Liver (tissue), 9 donors: Measurements from ENCODE around the gene NIPAL3. TPM values are rescaled to one million over a fixed set of nuclear protein-coding genes. Genes with fewer than 3 reads are reported as not detected.

Source experiments
- DNase-seq: peaks from one replicate; pipeline ENCODE4 v3.0.0-alpha.2; 2017; ENCODE audit warnings: low spot score
- H3K27ac ChIP-seq, 2 donors: one replicate each; pipeline ENCODE4 v1.7.0; 2013; ENCODE audit warnings: inconsistent platforms in 2 of 2, low read length in 2 of 2, control low read depth in 1 of 2, low read depth in 1 of 2, mild to moderate bottlenecking in 1 of 2
- H3K27me3 ChIP-seq, 4 donors: one replicate each; pipeline versions ENCODE4 v1.6.1 to v1.7.0; 2013; ENCODE audit warnings: low read length in 3 of 4, inconsistent platforms in 1 of 4, mild to moderate bottlenecking in 1 of 4, moderate library complexity in 1 of 4; ENCODE audit not compliant: control insufficient read depth in 4 of 4, insufficient read depth in 4 of 4
- H3K36me3 ChIP-seq, 4 donors: one replicate each; pipeline versions ENCODE4 v1.6.1 to v1.7.0; 2013; ENCODE audit warnings: low read length in 3 of 4, mild to moderate bottlenecking in 3 of 4, low read depth in 1 of 4, moderate library complexity in 1 of 4; ENCODE audit not compliant: control insufficient read depth in 4 of 4, insufficient read depth in 3 of 4
- H3K4me1 ChIP-seq, 4 donors: one replicate each; pipeline versions ENCODE4 v1.6.1 to v1.7.0; 2013; ENCODE audit warnings: low read length in 3 of 4, mild to moderate bottlenecking in 3 of 4, moderate library complexity in 1 of 4; ENCODE audit not compliant: control insufficient read depth in 4 of 4, insufficient read depth in 4 of 4
- H3K4me3 ChIP-seq, 3 donors: one replicate each; pipeline versions ENCODE4 v1.6.1 to v1.7.0; 2013; ENCODE audit warnings: low read length in 3 of 3, control low read depth in 1 of 3, low read depth in 1 of 3, mild to moderate bottlenecking in 1 of 3
- H3K9ac ChIP-seq, 2 donors: one replicate each; pipeline ENCODE4 v1.7.0; 2013; ENCODE audit warnings: low read length in 2 of 2, mild to moderate bottlenecking in 2 of 2, moderate library complexity in 2 of 2, control low read depth in 1 of 2, low read depth in 1 of 2
- H3K9me3 ChIP-seq, 4 donors: one replicate each; pipeline versions ENCODE4 v1.6.1 to v1.7.0; 2013; ENCODE audit warnings: low read length in 3 of 4; ENCODE audit not compliant: control insufficient read depth in 4 of 4
- EGR1 ChIP-seq, 2 donors: IDR thresholded peaks; 2 replicates each; pipeline ENCODE4 v1.6.1; 2016 to 2018; ENCODE audit warnings: antibody characterized with exemption in 2 of 2, low read depth in 2 of 2
- FOXA1 ChIP-seq: IDR thresholded peaks from 2 replicates; pipeline ENCODE4 v1.6.1; 2016; ENCODE audit warnings: antibody characterized with exemption
- FOXA2 ChIP-seq: IDR thresholded peaks from 2 replicates; pipeline ENCODE4 v1.6.1; 2016; ENCODE audit warnings: antibody characterized with exemption
- GABPA ChIP-seq, 2 donors: IDR thresholded peaks in 1 of 2; conservative IDR thresholded peaks in 1 of 2; 2 replicates each; pipeline ENCODE4 v1.6.1; 2016; ENCODE audit warnings: antibody characterized with exemption in 2 of 2, mild to moderate bottlenecking in 1 of 2, moderate library complexity in 1 of 2
- HNF4A ChIP-seq, 2 donors: conservative IDR thresholded peaks; 2 replicates each; pipeline ENCODE4 v1.6.1; 2016; ENCODE audit warnings: antibody characterized with exemption in 2 of 2, mild to moderate bottlenecking in 2 of 2
- HNF4G ChIP-seq: IDR thresholded peaks from 2 replicates; pipeline ENCODE4 v1.6.1; 2016; ENCODE audit warnings: antibody characterized with exemption
- NR2F2 ChIP-seq: IDR thresholded peaks from 2 replicates; pipeline ENCODE4 v1.6.1; 2016; ENCODE audit warnings: antibody characterized with exemption
- RXRA ChIP-seq, 2 donors: IDR thresholded peaks; 2 replicates each; pipeline ENCODE4 v1.6.1; 2017 to 2018; ENCODE audit warnings: antibody characterized with exemption in 2 of 2, mild to moderate bottlenecking in 1 of 2
- YY1 ChIP-seq: IDR thresholded peaks from 2 replicates; pipeline ENCODE4 v1.6.1; 2016; ENCODE audit warnings: antibody characterized with exemption, mild to moderate bottlenecking
- WGBS: extraction: QIAGEN DNeasy Blood & Tissue Kit; methylation state at CpG from one replicate; pipeline ENCODE4 v1.1.7; 2013; 5-methylcytosine and 5-hydroxymethylcytosine counted together
- polyA plus RNA-seq, 2 donors: library from polyadenylated mRNA; stranded (reverse) in 1 of 2; unstranded in 1 of 2; fragments of 200-250 nt in 1 of 2; fragments of >200 nt in 1 of 2; fragmentation: Nextera tagmentation in 1 of 2; extraction: Ambion mirVana in 1 of 2; gene quantifications; one replicate each; pipeline versions ENCODE4 v1.2.1 to v1.2.3, GENCODE V29; 2013 to 2015
- total RNA-seq, 2 donors: library from RNA; depleted of rRNA; stranded (reverse); fragments of >200 nt; gene quantifications; one replicate each; pipeline ENCODE4 v1.2.3, GENCODE V29; 2014
- TF ChIP-seq, protein P1 (sequence below): IDR thresholded peaks from 2 replicates; pipeline ENCODE4 v1.6.1; 2016; ENCODE audit warnings: antibody characterized with exemption
- TF ChIP-seq, protein P2 (sequence below): IDR thresholded peaks from 2 replicates; pipeline ENCODE4 v1.6.1; 2016; ENCODE audit warnings: antibody characterized with exemption, mild to moderate bottlenecking
- TF ChIP-seq, protein P3 (sequence below): fragments of 150-350 bp; IDR thresholded peaks from 2 replicates; pipeline ENCODE4 v1.5.1; 2017; ENCODE audit warnings: improper control_type of control experiment, low read depth, low read length; ENCODE audit not compliant: missing input control
- TF ChIP-seq, protein P4 (sequence below): IDR thresholded peaks from 2 replicates; pipeline ENCODE4 v1.6.1; 2016; ENCODE audit warnings: antibody characterized with exemption
- TF ChIP-seq, protein P5 (sequence below): IDR thresholded peaks from 2 replicates; pipeline ENCODE4 v1.6.1; 2016; ENCODE audit warnings: antibody characterized with exemption
- donor health status: healthy.
- donor health status: healthy.
- donor health status: healthy.
- donor health status: healthy.
- donor health status: healthy.

NIPAL3 gene
- total and polyA plus RNA-seq, 4 donors: 3.0 to 12.0 (median 6.0) TPM

DNA sequence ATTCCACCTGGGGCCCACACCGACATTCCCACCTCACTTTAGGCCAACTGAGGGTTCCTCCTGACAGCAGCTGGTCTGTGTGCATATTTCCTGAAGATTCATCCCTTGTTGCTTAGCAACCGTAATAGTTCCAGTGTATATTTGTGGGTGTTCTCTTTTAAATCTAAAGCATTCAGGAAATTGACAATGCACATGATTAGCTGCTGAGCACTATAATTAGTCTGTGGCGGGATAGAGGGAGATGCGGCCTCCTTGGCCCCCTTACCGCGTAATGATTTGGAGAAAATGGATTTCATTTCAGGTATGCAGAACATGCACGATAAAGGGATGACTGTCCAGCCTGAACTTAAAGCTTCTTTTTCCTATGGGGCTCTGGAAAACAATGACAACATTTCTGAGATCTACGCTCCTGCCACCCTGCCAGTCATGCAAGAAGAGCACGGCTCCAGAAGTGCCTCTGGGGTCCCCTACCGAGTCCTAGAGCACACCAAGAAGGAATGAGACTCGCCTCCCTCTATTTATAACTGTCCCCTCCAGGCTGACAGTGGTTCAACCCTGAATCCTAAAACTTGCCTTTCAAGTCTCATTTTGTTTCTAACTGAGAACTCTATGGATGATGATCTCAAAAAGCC is 53.2 kb downstream of the NIPAL3 start:
- H3K4me3 ChIP-seq: no peak overlapping the region
- H3K27me3 ChIP-seq: no peaks in the 10 kb centered on the region
- H3K27ac ChIP-seq: no peak overlapping the region
- TF ChIP-seq, protein P1, sequence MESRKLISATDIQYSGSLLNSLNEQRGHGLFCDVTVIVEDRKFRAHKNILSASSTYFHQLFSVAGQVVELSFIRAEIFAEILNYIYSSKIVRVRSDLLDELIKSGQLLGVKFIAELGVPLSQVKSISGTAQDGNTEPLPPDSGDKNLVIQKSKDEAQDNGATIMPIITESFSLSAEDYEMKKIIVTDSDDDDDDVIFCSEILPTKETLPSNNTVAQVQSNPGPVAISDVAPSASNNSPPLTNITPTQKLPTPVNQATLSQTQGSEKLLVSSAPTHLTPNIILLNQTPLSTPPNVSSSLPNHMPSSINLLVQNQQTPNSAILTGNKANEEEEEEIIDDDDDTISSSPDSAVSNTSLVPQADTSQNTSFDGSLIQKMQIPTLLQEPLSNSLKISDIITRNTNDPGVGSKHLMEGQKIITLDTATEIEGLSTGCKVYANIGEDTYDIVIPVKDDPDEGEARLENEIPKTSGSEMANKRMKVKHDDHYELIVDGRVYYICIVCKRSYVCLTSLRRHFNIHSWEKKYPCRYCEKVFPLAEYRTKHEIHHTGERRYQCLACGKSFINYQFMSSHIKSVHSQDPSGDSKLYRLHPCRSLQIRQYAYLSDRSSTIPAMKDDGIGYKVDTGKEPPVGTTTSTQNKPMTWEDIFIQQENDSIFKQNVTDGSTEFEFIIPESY: no peak
- TF ChIP-seq HNF4A (conservative IDR thresholded peaks at IDR 0.05) (no peak), FOXA2 (no peak), HNF4G (no peak), GABPA (IDR thresholded peaks at IDR 0.05 in 1 of 2, conservative IDR thresholded peaks at IDR 0.05 in 1 of 2) (no peak), NR2F2 (no peak), EGR1 (IDR thresholded peaks at IDR 0.05; ENCODE audit: low read depth in 2 of 2) (no peak), RXRA (IDR thresholded peaks at IDR 0.05) (no peak)
- TF ChIP-seq, protein P2, sequence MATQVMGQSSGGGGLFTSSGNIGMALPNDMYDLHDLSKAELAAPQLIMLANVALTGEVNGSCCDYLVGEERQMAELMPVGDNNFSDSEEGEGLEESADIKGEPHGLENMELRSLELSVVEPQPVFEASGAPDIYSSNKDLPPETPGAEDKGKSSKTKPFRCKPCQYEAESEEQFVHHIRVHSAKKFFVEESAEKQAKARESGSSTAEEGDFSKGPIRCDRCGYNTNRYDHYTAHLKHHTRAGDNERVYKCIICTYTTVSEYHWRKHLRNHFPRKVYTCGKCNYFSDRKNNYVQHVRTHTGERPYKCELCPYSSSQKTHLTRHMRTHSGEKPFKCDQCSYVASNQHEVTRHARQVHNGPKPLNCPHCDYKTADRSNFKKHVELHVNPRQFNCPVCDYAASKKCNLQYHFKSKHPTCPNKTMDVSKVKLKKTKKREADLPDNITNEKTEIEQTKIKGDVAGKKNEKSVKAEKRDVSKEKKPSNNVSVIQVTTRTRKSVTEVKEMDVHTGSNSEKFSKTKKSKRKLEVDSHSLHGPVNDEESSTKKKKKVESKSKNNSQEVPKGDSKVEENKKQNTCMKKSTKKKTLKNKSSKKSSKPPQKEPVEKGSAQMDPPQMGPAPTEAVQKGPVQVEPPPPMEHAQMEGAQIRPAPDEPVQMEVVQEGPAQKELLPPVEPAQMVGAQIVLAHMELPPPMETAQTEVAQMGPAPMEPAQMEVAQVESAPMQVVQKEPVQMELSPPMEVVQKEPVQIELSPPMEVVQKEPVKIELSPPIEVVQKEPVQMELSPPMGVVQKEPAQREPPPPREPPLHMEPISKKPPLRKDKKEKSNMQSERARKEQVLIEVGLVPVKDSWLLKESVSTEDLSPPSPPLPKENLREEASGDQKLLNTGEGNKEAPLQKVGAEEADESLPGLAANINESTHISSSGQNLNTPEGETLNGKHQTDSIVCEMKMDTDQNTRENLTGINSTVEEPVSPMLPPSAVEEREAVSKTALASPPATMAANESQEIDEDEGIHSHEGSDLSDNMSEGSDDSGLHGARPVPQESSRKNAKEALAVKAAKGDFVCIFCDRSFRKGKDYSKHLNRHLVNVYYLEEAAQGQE: no peak
- TF ChIP-seq, protein P3, sequence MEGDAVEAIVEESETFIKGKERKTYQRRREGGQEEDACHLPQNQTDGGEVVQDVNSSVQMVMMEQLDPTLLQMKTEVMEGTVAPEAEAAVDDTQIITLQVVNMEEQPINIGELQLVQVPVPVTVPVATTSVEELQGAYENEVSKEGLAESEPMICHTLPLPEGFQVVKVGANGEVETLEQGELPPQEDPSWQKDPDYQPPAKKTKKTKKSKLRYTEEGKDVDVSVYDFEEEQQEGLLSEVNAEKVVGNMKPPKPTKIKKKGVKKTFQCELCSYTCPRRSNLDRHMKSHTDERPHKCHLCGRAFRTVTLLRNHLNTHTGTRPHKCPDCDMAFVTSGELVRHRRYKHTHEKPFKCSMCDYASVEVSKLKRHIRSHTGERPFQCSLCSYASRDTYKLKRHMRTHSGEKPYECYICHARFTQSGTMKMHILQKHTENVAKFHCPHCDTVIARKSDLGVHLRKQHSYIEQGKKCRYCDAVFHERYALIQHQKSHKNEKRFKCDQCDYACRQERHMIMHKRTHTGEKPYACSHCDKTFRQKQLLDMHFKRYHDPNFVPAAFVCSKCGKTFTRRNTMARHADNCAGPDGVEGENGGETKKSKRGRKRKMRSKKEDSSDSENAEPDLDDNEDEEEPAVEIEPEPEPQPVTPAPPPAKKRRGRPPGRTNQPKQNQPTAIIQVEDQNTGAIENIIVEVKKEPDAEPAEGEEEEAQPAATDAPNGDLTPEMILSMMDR: no peak
- TF ChIP-seq, protein P4, sequence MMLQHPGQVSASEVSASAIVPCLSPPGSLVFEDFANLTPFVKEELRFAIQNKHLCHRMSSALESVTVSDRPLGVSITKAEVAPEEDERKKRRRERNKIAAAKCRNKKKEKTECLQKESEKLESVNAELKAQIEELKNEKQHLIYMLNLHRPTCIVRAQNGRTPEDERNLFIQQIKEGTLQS: no peak
- TF ChIP-seq, protein P5, sequence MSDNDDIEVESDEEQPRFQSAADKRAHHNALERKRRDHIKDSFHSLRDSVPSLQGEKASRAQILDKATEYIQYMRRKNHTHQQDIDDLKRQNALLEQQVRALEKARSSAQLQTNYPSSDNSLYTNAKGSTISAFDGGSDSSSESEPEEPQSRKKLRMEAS: no peak
- no peak for DNase-seq
- peaks cover 0 to 10% (median 3%) of the 10 kb centered on the region in 4 donors for H3K36me3 ChIP-seq
- WGBS: 93% methylated on average over 11 of the region's 11 CpGs
- no peaks in the 10 kb centered on the region for H3K9me3 ChIP-seq
- H3K4me1 ChIP-seq: no peaks in the 10 kb centered on the region
- no peak overlapping the region for H3K9ac ChIP-seq

DNA sequence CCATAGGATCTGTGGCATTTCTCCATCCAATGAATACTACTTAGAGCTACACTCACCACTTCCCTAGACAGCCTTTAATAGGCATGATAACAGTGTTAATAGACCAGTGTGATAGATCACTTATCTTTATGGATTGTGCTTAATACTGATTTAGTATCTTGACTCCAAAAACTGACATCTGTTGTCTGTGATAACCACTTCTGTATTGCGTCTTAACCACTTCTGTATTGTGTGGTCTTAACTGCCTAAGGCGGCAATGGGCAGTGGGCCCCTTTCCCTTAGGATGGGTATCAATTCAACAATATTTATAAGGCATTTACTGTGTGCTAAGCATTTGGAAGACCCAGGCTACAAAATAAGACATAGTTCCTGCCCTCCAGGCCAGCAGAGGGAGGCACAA is 55.0 kb downstream of the NIPAL3 start:
- no peak for DNase-seq
- no peak overlapping the region for H3K9ac ChIP-seq
- 90% methylated on average over 2 of the region's 2 CpGs for WGBS
- H3K9me3 ChIP-seq: no peaks in the 10 kb centered on the region
- no peaks in the 10 kb centered on the region for H3K4me1 ChIP-seq
- TF ChIP-seq, protein P5: no peak
- TF ChIP-seq FOXA1 (no peak), YY1 (no peak), GABPA (IDR thresholded peaks at IDR 0.05 in 1 of 2, conservative IDR thresholded peaks at IDR 0.05 in 1 of 2) (no peak)
- no peak overlapping the region for H3K27ac ChIP-seq
- no peaks in the 10 kb centered on the region for H3K27me3 ChIP-seq
- H3K4me3 ChIP-seq: no peak overlapping the region
- H3K36me3 ChIP-seq: peaks cover 0 to 7% (median 1%) of the 10 kb centered on the region in 4 donors
